ENCODE data around the gene SSU72.
"Not testable (repeated sequence)": the region's sequence is repeated elsewhere in the genome, so short reads cannot be mapped to it uniquely, and the experiment has no call there.

SSU72 gene

DNA sequence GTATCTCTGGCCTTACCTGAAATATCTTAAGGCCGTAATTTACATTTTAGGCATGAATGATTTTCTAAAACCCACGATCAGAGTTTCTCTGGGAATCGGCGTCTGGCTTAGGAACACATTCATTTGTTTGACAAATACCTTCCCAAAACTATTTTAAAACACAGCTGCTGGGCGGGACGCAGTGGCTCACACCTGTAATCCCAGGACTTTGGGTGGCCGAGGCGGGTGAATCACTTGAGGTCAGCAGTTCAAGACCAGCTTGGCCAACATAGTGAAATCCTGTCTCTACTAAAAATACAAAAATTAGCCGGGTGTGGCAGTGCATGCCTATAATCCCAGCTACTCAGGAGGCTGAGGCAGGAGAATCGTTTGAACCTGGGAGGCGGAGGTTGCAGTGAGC lies 17.7 kb downstream of the SSU72 start:
- DNase-seq: not testable (repeated sequence)

GRCh38 chr1:1556505-1556904 lies 18.2 kb downstream of the SSU72 start:
- no peak for DNase-seq

DNA sequence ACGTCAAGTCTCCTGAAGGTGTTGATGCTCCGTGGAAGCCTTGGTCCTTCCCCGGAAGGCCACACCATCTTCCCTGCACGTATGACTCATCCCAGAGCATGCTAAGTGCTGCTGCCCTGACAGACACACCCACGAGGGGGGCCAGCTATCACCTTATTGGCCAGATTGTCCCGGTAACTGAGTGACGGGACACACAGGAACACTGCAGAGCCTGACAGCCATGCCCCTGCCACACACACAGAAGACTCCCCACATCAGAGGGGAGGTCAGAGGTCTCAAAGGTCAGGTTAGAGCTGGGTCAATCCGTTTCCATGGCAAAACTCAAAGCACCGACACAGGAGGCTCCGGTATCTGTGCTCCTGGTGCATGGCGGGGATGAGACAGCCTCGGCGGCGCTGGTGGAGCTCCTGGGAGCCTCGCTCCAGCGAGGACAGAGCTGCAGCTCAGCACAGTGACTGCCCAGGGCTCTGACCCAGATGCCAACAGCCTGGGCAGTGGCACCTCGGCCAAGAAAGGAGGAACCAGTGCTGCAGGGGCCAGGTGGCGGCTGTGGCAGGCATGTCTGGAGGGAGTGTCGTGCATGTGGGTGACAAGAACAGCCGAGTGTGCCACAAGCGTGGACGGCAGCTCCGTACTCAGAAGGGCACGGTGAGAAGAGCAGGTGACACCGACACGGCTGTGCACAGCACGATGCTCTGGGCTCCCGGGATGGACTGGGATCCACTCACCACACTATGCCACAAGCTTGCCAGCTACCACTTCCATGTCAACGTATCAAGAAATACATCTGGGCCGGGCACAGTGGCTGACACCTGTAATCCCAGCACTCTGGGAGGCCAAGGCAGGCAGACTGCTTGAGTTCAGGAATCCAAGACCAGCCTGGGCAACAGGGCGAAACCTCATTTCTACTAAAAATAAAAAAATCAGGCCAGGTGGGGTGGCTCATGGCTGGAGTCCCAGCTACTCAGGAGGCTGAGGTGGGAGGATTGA lies 19.4 kb downstream of the SSU72 start:
- DNase-seq: no peak

DNA sequence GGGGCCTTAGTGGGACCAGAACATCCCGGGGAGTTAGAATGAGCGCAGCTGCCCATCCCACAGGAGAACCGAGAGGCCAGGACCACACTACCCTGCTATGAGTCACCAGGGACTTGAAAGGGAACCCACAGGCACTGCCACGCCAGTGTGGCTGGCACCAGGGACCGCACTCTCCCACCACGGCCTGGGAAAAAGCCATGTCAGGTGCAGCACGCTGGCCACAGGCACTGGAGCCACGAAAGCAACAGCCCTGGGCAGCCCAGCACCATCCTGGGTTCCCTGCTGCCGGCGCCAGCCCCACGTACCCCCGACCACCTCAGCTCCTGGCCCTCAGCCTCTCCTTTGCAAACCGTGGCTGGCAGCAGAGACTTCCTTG lies 20.1 kb downstream of the SSU72 start:
- no peak for DNase-seq

- no peak for DNase-seq
Measured at GRCh38 chr1:1553821-1554494, 20.7 kb downstream of the SSU72 start.

DNA sequence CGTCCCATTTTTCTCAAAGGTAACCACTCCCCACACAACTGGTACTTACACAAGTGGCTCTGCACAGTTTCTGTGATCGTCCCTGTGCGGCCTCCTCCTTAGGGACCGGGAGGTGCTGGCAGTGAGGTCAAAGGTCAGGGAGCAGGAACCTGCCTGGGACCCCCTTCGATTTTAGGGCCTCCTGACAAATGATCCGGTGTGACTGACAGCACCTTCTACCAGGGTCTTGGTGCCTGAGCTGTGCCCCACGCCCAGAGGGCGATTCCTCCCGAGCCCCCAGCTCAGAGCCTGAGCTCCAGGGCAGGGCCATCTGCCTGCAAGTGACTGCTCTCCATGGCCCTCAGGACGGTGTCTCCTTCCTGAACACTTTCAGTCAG lies 22.4 kb downstream of the SSU72 start:
- DNase-seq: no peak

- DNase-seq: no peak
Measured at GRCh38 chr1:1551524-1552262, 23.0 kb downstream of the SSU72 start.

DNA sequence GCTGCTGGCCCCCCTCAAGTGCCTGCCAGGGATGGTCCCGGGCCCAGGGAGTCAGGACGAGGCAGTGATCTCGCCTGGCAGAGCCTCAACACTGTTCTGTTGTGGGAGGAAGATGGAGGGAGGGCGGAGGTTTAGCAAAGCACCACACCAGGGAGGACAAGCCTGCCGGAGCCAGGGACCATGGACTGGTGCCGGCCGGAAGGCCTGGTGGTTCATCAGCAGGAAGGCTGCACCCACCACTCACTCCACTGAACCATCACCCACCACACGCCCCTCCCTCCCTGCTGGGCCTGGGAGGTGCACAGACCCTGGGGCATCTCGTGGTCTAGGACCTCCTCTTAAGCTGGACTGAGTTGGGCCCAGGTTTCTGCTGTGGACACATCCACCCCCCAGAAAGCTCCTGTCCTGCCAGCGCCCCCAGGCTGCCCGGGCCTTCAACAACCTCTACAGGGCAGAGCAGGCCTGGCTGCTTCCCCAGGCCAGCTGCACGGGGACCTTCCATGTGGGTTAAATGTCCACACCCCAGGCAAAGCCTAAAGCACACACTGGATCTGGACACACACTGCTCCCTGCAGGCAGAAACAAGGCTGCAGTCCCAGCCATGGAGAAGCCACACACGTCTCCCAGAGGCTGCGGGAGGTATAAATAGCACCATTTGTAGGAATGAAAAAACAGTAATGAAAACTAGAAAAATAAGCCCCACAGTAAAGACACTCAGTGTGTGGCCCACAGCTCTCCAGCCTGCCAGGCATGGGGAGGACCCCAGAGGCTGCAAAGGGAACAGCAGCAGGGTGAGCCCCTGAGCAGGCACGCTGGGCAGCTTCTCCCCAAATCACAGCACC lies 23.9 kb downstream of the SSU72 start:
- DNase-seq: no peak

DNA sequence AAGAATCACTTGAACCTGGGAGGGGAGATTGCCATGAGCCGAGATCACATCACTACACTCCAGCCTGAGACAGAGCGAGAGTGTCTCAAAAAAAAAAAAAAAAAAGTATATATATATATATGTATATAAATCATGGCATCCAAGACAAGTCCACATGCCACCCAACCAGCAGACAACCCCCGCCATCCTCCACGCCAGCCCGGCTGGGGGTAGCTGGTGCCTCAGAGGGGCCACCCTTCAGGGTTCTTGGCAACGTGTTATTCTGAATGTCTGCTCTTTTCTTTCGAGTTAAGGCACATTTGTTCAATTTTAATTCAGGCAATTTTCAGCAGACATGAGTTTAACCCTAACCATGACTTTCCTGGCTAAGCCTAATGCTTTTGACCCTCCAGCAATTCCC lies 24.6 kb downstream of the SSU72 start:
- DNase-seq: no peak

DNA sequence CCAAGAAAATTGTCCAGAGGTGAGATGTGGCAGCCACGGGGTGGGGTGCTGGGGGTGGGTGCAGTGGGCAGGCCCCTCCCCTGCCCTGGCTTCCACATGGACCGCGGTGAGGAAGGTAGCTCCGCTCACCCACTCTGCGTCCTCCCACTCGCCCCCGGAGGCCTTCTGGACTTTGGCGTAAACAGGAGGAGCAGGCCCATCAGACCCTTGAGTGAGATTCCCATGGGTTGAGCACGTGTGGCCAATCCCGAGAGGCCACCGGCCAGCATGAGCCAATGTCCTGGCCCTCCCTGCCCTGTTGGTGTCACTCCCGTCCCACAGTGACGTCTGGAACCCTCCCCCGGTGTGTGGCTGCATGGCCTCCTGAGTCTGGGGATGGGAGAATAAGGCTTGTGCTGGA lies 26.1 kb downstream of the SSU72 start:
- no peak for DNase-seq

GRCh38 chr1:1547476-1547875 lies 27.2 kb downstream of the SSU72 start:
- DNase-seq: no peak

GRCh38 chr1:1547011-1547410 lies 27.7 kb downstream of the SSU72 start:
- DNase-seq: no peak

DNA sequence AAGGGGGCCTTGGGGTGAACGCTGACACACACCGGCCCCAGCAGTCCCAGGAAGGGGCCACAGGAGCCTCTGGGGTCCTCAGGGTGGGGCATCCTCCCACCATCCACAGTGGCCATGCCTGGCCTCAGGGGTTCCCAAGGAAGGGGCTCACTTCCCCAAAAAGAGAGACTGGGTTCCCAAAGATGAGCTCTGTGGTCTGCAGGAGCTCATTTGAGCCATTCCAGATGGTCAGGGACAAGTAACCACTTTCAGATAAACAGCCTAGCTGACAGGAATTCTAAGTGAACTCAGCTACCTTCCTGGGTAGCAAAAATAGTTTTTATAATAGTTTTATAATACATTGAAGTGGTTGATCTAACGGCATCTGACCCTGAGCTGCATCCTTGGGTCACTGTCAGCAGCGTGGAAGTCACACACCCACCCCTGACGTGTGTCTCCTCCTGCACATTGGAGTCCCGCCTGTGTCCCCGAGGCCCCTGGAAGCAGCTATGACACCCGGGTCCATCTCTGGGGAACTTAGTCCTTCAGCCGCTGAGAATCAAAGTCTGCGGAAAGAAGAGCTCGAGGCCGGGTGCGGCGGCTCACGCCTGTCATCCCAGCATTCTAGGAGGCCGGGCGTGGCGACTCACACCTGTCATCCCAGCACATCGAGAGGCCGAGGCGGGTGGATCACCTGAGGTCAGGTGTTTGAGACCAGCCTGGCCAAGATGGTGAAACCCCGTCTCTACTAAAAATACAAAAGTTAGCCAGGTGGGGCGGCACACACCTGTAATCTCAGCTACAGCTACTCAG lies 28.5 kb downstream of the SSU72 start:
- DNase-seq: no peak

- DNase-seq: no peak
Measured at GRCh38 chr1:1544544-1544943, 30.1 kb downstream of the SSU72 start.

GRCh38 chr1:1543706-1544099 lies 31.0 kb downstream of the SSU72 start:
- no peak for DNase-seq

GRCh38 chr1:1542766-1543705 lies 31.6 kb downstream of the SSU72 start:
- no peak for DNase-seq

DNA sequence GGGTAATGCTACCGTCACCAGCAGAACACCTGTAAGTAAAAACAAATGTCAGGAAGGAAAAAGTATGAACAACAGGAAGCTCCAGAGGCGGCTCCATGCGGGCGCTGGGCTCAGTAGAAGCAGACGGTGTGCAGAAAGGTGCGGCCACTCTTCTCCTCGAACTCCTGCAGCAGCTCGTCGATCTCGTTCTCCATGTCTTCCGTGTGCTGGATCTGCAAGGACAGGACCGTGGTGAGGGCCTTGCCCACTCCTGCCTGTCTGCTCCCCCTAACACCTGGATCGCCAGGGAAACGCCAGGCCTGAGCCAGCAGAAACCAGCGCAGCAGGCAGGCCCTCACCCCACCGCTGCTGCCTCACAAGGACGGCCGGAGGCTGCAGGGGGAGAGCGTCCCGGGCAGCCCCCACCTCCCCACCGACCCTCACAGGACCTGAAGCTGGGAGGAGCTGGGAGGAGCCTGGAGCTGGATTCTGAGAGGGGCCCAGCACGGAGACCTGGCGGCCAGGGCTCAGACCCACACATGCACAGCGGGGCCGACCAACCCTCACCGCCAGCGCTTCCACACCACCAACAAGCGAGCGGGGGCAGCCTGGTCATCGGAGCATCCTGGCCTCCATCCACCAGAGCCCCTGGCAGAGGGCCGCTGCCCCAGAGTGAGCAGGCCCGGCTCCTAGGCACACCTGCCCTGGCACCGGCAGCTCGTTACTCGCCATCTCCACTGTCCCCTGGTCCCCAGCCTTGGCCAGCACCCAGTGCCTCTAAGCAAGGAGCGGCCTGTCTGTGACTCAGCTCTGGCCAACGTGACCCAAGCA lies 32.5 kb downstream of the SSU72 start:
- no peak for DNase-seq

GRCh38 chr1:1540818-1541628 lies 33.6 kb downstream of the SSU72 start:
- DNase-seq: no peak
